SU-DHL-6 (cell line): ENCODE measurements around the gene WDSUB1.

Experiments used
- H2AFZ ChIP-seq: fragments of 200-600 bp; sonication (generic); 2 replicates; pipeline ENCODE4 v1.6.1; 2014; ENCODE audit warnings: low read depth, mild to moderate bottlenecking, moderate library complexity, mixed read lengths, antibody characterized with exemption, low read length; ENCODE audit not compliant: severe bottlenecking
- H3F3A ChIP-seq: fragments of 200-600 bp; shearing (Covaris generic); 2 replicates; pipeline ENCODE4 v1.6.0; 2016; ENCODE audit warnings: antibody characterized with exemption, mild to moderate bottlenecking; ENCODE audit not compliant: insufficient read depth
- H3K27ac ChIP-seq: fragments of 200-600 bp; sonication (generic); 2 replicates; pipeline ENCODE4 v1.5.1; 2016; ENCODE audit warnings: low read depth, mild to moderate bottlenecking, low read length, moderate library complexity, mixed read lengths
- H3K27me3 ChIP-seq: fragments of 200-600 bp; sonication (generic), shearing (Covaris generic); 2 replicates; pipeline ENCODE4 v1.6.0; 2014; ENCODE audit warnings: mild to moderate bottlenecking, low read length
- H3K36me3 ChIP-seq: fragments of 200-600 bp; sonication (generic); 2 replicates; pipeline ENCODE4 v1.6.1; 2014; ENCODE audit warnings: mild to moderate bottlenecking, low read length, mixed read lengths
- H3K4me2 ChIP-seq: fragments of 300-600, 200-600 bp; shearing (Covaris generic), sonication (generic); 2 replicates; pipeline ENCODE4 v1.6.0; 2014; ENCODE audit warnings: low read length, low read depth, mild to moderate bottlenecking; ENCODE audit not compliant: poor library complexity, severe bottlenecking
- H3K4me3 ChIP-seq: fragments of 200-600 bp; sonication (generic); 2 replicates; pipeline ENCODE4 v1.5.1; 2014; ENCODE audit warnings: antibody characterized with exemption, low read length, mild to moderate bottlenecking, mixed read lengths; ENCODE audit not compliant: insufficient read depth, poor library complexity, severe bottlenecking
- H3K79me2 ChIP-seq: fragments of 200-600 bp; sonication (generic); 2 replicates; pipeline ENCODE4 v1.6.1; 2014; ENCODE audit warnings: mild to moderate bottlenecking, low read length, moderate library complexity; ENCODE audit not compliant: insufficient read depth
- H3K9ac ChIP-seq: fragments of 200-600 bp; sonication (generic); 2 replicates; pipeline ENCODE4 v1.7.0; 2014; ENCODE audit warnings: mild to moderate bottlenecking, low read length
- H3K9me2 ChIP-seq: fragments of 200-600 bp; sonication (generic); replicated peaks from 2 replicates; pipeline ENCODE4 v1.6.1; 2014; ENCODE audit warnings: low read length; ENCODE audit not compliant: insufficient read depth
- H3K9me3 ChIP-seq: fragments of 200-600 bp; sonication (generic); 2 replicates; pipeline ENCODE4 v1.6.1; 2014; ENCODE audit warnings: low read length, mixed read lengths; ENCODE audit not compliant: insufficient read depth
- H4K20me1 ChIP-seq: fragments of 200-600 bp; sonication (generic); 2 replicates; pipeline ENCODE4 v1.6.1; 2014; ENCODE audit warnings: low read depth, mild to moderate bottlenecking, antibody characterized with exemption, low read length, moderate library complexity, mixed read lengths
- EZH2phosphoT487 ChIP-seq: fragments of 200-600 bp; sonication (generic), shearing (Covaris generic); conservative IDR thresholded peaks from 2 replicates; pipeline ENCODE4 v1.6.1; 2018; ENCODE audit warnings: mild to moderate bottlenecking, antibody characterized with exemption, low read length, moderate library complexity, mixed read lengths
- TF ChIP-seq, protein P1 (sequence below): fragments of 200-600 bp; sonication (generic); IDR thresholded peaks from one replicate; pipeline ENCODE4 v1.5.1; 2017; ENCODE audit warnings: antibody characterized with exemption, mild to moderate bottlenecking, low read length, moderate library complexity; ENCODE audit not compliant: insufficient read depth, poor library complexity, severe bottlenecking

The WDSUB1 gene

DNA sequence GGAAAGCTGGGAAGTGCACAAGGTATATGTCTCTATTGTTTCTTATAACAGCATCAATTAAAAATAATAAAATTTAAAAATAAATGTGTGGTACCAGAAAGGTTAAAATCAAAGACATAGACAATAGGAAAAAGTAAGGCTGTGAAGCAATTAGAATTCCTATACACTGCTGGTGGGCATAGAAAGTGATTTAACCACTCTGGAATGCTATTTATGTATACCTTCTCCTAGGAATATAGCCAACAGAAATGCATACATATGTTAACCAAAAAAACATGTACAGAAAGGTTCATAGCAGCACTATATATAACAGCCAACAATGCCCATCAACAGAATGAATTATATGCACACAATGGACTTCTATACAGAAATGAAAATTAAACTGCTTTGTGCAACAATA is 43.0 kb downstream of the WDSUB1 start:
- Histone ChIP-seq H3K79me2 (no peaks in the 10 kb centered on the region), H3K4me3 (no peak overlapping the region), H3K27ac (no peak overlapping the region), H3K4me2 (no peak overlapping the region), H3K36me3 (no peaks in the 10 kb centered on the region), H4K20me1 (no peaks in the 10 kb centered on the region), H2AFZ (no peak overlapping the region), H3F3A (no peaks in the 10 kb centered on the region), H3K9me2 (no peaks in the 10 kb centered on the region), H3K9me3 (no peaks in the 10 kb centered on the region), H3K9ac (no peak overlapping the region), H3K27me3 (no peaks in the 10 kb centered on the region)
- TF ChIP-seq, protein P1, sequence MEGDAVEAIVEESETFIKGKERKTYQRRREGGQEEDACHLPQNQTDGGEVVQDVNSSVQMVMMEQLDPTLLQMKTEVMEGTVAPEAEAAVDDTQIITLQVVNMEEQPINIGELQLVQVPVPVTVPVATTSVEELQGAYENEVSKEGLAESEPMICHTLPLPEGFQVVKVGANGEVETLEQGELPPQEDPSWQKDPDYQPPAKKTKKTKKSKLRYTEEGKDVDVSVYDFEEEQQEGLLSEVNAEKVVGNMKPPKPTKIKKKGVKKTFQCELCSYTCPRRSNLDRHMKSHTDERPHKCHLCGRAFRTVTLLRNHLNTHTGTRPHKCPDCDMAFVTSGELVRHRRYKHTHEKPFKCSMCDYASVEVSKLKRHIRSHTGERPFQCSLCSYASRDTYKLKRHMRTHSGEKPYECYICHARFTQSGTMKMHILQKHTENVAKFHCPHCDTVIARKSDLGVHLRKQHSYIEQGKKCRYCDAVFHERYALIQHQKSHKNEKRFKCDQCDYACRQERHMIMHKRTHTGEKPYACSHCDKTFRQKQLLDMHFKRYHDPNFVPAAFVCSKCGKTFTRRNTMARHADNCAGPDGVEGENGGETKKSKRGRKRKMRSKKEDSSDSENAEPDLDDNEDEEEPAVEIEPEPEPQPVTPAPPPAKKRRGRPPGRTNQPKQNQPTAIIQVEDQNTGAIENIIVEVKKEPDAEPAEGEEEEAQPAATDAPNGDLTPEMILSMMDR, result no peak
- no peak for TF ChIP-seq EZH2phosphoT487

DNA sequence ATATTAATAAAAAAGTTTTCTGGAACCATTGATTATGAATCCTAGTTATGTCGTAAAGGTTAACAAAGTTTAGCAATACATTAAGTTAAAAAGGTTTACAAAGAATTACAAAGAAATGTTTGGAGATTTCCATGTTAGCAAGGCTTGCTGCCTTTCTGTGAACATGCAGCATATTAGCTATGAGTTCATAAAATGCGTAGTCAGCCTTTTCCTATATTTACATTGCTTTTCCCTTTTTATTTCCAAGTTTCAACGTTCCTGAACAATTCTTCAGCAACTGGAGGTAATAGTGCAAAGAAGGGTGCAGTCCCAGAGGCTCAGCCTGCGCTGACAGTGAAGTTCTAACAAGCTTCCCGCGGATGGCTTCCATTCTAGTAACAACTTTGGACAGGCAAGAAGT is 51.6 kb downstream of the WDSUB1 start:
- no peak overlapping the region for H3K4me3 ChIP-seq
- H3K36me3 ChIP-seq, result no peaks in the 10 kb centered on the region
- no peak overlapping the region for H3K27ac ChIP-seq
- H3K9me2 ChIP-seq, result no peaks in the 10 kb centered on the region
- no peak overlapping the region for H3K4me2 ChIP-seq
- no peaks in the 10 kb centered on the region for H3K27me3 ChIP-seq
- no peak overlapping the region for H2AFZ ChIP-seq
- no peaks in the 10 kb centered on the region for H3F3A ChIP-seq
- H4K20me1 ChIP-seq, result no peaks in the 10 kb centered on the region
- TF ChIP-seq, protein P1, result no peak
- no peak for TF ChIP-seq EZH2phosphoT487
- no peaks in the 10 kb centered on the region for H3K79me2 ChIP-seq
- H3K9ac ChIP-seq, result no peak overlapping the region
- no peaks in the 10 kb centered on the region for H3K9me3 ChIP-seq

DNA sequence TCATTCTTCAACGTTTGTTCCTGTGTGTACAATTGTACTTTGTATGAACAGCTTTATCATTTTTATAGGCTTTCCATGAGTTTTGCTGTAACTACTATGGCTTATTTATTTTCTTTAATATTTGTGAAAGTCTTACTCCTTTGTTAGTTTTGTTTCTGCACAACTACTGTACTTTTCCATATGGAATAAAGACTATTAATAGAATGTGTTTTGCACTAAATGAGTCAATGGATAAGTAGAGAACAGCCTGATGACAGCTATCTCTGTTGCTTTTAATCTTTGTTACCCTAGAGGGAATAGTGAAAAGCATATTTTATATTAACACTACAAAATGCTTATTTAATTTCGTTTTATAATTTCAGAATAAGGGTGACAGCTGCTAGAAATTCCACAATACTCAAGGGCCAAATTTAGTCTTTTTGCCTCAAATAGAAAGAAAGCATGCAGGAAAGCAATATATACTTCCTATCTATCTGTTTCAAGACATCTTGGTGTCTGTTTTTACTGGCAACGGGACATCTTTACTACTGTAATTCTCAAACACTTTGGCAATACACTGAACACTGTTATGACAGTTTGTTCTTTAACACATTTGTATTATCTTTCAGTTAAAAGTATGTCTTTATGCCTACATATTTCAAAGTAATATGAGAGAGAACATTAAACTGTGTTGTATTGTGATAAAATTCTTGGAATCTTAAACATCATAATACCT is 53.9 kb downstream of the WDSUB1 start:
- TF ChIP-seq, protein P1, result no peak
- TF ChIP-seq EZH2phosphoT487, result no peak
- Histone ChIP-seq H3K9me2 (no peaks in the 10 kb centered on the region), H3K9me3 (no peaks in the 10 kb centered on the region), H3F3A (no peaks in the 10 kb centered on the region), H3K9ac (no peak overlapping the region), H3K4me3 (no peak overlapping the region), H4K20me1 (no peaks in the 10 kb centered on the region), H3K36me3 (no peaks in the 10 kb centered on the region), H2AFZ (no peak overlapping the region), H3K79me2 (no peaks in the 10 kb centered on the region), H3K27ac (no peak overlapping the region), H3K4me2 (no peak overlapping the region), H3K27me3 (no peaks in the 10 kb centered on the region)
